Stimulated activated CD8-positive, alpha-beta memory T cell treated with anti-CD3 and anti-CD28 coated beads, Interleukin-15, amount 100 ng/mL, for 48 hours (primary cell): ENCODE data around the gene APOC4.
"Not testable (repeated sequence)": the region's sequence is repeated elsewhere in the genome, so short reads cannot be mapped to it uniquely, and the experiment has no call there.

ENCODE experiments used
- DNase-seq, 2 donors: peaks; one replicate each; pipeline ENCODE4 v3.0.0-alpha.2; 2020; ENCODE audit warnings: low read depth in 2 of 2

APOC4 gene

GRCh38 chr19:44914433-44915206, 27.4 kb upstream of the APOC4 start, which contains the start of gene APOC1:
Gene APOC1, plus strand, starts transcription at chr19:44914608. Its CDS starts 284 bp downstream, at chr19:44914892.
- peak; percentile 61 to 67 for DNase-seq

GRCh38 chr19:44924243-44924725, 17.8 kb upstream of the APOC4 start:
- no peak for DNase-seq

GRCh38 chr19:44925114-44925891, 16.7 kb upstream of the APOC4 start:
- no peak for DNase-seq

GRCh38 chr19:44926245-44927077, 15.6 kb upstream of the APOC4 start:
- DNase-seq, result not testable (repeated sequence)

GRCh38 chr19:44927746-44928145, 14.3 kb upstream of the APOC4 start:
- DNase-seq, result no peak

GRCh38 chr19:44930088-44930487, 11.9 kb upstream of the APOC4 start:
- DNase-seq, result no peak

- no peak for DNase-seq
These were observed 10.5 kb upstream of the APOC4 start for GRCh38 chr19:44931541-44931940.

GRCh38 chr19:44939668-44940067, 2.4 kb upstream of the APOC4 start:
- no peak for DNase-seq

GRCh38 chr19:44943801-44944249, 1.8 kb downstream of the APOC4 start:
- no peak for DNase-seq

- no peak for DNase-seq
These were observed 5.1 kb downstream of the APOC4 start for GRCh38 chr19:44947041-44947581.

GRCh38 chr19:44948237-44948636, 6.2 kb downstream of the APOC4 start:
- DNase-seq, result no peak

GRCh38 chr19:44948763-44949374, 6.8 kb downstream of the APOC4 start:
- no peak for DNase-seq

GRCh38 chr19:44949550-44949949, 7.5 kb downstream of the APOC4 start:
- no peak for DNase-seq

GRCh38 chr19:44951179-44952159, 9.4 kb downstream of the APOC4 start:
- peak in 1 of 2 donors; percentile 4 for DNase-seq

- no peak for DNase-seq
These were observed 12.2 kb downstream of the APOC4 start for GRCh38 chr19:44954278-44954648.

- DNase-seq, result peak; percentile 94 to 95
These were observed 12.8 kb downstream of the APOC4 start, which contains the start of gene CLPTM1 for GRCh38 chr19:44954649-44955504. Gene CLPTM1, plus strand, starts transcription at chr19:44955380. Its CDS starts 16 bp downstream, at chr19:44955396.

- no peak for DNase-seq
These were observed 13.7 kb downstream of the APOC4 start for GRCh38 chr19:44955505-44956439.

GRCh38 chr19:44957526-44957925, 15.5 kb downstream of the APOC4 start:
- DNase-seq, result no peak
